Germinal center (tissue), 1 donor: Measurements from ENCODE around the gene ACSL1.

ENCODE experiments used
- DNase-seq: peaks from one replicate; pipeline ENCODE4 v3.0.0; 2012; ENCODE audit warnings: mixed read lengths, low spot score

ACSL1 gene

GRCh38 chr4:184812199-184812542 lies 13.6 kb downstream of the ACSL1 start:
- DNase-seq: no peak

GRCh38 chr4:184811526-184812198 lies 14.1 kb downstream of the ACSL1 start:
- no peak for DNase-seq

- no peak for DNase-seq
Measured at GRCh38 chr4:184810720-184811119, 15.0 kb downstream of the ACSL1 start.

DNA sequence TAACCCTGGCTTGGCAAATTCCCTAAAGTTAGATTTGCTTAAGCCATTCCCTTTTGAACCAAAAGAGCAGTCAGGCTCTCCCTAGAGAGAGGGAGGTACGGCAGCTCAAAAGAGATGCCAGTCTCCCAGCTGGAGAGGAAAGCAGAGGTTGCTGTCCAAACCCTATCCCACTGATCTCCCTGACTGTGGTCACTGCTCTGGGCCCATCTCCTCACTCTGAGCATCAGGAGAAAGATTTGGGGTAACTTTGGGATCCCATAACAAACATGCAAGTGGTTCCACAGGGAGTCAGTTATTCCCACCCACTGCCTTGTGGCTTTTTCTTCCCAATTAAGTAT lies 17.1 kb downstream of the ACSL1 start:
- no peak for DNase-seq

DNA sequence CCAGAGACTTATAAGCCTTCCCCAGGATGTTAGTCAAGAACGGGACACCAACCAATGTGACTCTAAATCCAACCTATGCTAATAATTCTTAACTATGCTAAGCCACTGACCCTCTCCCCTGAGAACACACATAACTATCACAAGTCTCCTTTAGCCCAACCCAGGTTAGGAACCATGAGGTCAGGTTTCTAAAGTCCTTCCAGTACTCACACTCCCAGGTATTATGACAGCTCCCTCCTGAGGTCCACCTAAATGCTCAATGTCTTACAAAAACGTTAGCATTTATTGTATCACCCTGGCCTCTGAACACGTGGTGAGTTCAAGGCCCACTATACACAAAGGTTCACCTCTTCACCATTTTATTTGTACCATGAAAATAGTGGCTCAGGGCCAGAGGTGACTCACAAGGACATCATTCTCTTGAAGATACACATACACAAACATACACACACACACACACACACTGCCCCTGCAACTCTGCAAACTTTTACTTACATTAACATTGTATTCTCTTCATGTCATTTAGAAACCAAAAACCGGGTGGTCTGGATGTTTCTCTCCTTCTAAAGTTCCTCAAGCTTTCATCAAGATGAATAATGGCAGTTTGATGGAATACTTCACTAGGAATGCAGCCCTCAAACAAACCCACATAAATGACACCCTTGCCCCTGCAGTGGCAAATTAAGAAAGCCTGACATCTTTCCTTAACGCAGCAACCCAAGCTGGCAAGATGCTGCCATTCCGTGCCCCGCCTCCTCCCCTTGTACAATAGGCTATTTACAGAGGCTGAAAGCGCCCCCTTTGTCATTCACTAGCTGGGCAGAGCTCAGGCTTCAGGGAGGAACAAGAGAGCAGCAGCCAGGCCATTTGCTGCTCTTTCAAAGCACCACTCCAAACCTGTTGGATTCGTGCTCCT lies 17.7 kb downstream of the ACSL1 start:
- DNase-seq: no peak

- no peak for DNase-seq
Measured at GRCh38 chr4:184807256-184807655, 18.5 kb downstream of the ACSL1 start.

DNA sequence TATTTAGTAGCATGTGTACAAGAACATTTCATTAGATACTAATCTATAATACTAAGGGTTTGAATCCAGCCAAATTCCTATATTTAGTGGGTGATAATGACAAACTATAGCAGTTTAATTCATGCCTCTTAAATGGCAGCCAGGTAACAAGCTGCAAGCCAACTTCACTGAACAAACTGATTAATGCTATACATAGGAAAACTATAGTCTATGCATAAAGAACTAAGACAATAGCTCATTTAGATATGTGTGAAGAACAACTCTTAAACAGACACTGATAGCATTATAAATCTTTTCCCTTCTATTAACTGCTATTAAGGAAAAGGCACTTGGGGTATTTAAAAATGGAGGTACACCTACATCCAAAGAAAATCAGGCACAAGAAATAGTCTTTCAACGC lies 19.1 kb downstream of the ACSL1 start:
- DNase-seq: no peak

DNA sequence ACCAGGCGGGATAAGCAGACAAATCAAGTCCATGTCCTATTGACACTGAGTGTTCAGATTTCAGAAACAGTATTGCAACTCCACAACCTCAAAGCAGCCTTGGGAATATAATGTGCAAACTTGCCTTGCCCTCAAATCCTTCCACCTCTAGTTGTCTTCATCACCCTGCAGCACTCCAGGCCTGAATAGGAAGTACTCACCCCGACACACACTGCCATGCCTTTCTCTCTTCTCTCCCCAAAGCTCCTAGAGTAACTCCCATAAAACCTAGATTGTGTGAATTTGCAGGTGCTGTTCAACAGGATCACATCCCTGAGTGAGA lies 19.6 kb downstream of the ACSL1 start:
- DNase-seq: no peak

DNA sequence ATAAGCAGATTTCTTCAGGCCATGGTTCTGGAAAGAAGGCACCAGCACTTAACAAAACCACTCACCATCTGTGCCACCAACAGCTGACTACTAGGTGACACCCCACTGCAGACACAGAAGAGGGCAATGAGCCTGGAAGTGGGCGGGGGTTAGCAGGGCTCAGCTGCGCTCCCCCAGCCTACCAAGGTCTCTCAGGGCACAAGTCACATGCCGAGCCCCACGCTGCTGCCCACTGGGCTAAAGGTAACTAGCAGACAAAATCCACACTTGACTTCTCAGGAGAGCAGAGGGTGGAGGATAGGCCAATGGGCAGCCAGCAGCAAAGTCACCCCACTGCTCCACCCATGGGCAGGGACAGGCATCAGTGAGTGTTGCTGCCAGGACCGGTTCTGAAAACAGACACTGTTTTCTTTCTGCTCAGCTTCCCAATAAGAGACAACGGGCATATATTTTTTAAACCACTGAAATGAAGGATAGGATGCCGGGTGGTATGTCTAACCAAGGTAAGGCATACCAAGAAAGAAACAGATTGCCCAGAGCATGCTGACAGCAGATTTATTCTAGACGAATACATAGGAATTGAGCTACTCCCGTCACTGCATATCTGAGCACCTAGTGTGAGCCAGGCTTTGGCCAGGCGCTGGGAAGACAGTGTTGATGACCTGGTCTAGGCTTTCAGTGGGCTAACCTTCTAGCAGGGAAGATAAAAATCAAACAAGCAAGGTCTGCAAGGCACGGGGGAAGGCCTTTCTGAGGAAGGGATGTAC lies 20.1 kb downstream of the ACSL1 start:
- peak; percentile 39 for DNase-seq

- no peak for DNase-seq
Measured at GRCh38 chr4:184804621-184805020, 21.1 kb downstream of the ACSL1 start.

DNA sequence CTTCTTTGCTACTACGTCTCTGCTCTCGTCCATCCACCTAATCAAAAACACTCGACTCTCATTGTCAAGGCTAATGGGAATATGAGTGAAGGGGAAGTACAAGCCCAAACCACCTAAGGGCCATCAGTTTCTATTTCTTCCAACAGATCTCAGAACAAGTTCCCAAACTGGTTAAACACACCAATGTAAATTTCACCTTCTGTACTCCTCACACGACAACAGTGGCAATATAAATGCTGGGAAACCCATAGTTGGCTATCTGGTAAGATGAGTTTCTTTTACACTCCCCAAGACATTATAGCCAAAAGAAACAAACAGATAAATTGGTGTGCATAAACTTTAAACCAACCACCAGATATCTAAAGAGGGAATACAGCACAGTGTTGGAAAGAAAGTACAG lies 21.9 kb downstream of the ACSL1 start:
- no peak for DNase-seq

GRCh38 chr4:184803133-184803532 lies 22.6 kb downstream of the ACSL1 start:
- DNase-seq: no peak

DNA sequence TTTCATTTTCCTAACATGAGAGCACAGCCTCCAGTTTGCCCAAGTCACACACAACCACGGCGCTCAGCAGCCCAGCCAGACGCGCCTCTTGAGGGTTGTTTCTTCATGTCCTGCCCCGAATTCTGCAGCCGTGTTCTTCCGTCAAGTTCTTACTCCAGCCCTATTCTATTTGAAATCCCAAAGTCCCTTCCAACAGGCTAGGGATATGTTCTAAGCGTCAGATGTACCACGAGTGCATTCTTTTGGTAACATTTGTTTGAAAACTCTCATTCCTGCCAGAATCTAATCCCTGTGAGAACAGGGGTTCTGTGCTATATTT lies 23.1 kb downstream of the ACSL1 start:
- DNase-seq: no peak

DNA sequence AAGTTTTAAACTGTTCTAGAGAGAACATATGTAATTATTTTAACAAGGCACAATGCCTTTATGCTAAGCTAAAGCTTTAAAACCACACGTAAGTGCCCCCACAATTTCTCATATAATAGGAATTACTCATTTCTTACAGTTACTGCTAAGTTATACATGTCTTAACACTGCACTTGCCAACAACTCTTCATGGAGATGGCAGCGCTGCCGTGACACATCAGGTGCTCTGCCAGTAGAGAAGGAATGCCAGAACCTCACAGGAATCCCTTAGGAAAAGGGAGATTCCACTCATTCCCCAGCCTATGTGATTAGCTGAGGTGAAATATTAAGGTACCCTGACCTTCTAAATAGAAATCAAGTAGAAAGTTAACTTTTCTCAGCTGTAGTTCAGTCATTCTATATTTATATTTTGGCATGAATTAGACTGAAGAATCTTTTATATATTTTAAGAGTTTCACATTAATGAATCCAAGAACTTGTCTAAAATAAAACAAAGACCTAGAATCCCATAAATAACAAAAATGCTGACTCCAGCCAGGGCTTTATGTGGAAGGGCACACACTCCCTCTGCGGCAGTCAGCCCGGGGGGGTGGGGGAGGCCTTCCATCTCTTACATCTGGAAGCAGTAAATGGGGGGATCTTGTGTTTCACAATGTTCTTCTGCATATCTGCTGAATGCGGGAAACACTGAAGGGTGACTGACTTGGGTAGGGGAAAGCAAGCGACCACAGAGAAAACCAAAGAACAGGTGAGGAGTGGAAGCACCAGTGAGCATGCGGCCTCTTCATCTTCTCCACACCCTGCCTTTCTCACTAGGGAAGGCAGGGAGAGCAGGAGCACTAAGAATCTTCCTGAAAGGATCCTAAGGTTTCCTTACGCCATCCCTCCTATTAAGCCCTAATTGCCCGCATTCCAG lies 23.7 kb downstream of the ACSL1 start:
- no peak for DNase-seq

DNA sequence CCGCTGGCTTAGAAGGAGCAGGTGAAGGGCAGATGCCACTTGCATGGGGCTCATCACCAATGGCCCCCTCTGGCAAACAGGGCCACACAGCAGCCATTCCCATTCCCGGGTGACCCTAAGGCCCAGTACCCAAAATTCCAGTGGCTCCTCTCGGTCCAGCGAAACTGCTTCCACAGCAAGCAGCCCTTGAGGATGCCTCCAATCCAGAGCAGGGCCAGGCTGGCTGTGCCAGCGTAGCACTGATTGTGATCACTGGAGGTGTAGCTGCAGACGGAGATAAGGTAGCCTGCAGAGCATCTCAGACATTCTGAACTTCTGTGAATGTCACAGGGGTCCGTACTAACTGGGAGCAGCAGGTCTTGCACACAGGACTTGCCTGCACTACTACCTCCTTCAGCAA lies 27.3 kb downstream of the ACSL1 start:
- DNase-seq: no peak

GRCh38 chr4:184796906-184797305 lies 28.9 kb downstream of the ACSL1 start:
- no peak for DNase-seq

GRCh38 chr4:184795214-184795844 lies 30.4 kb downstream of the ACSL1 start:
- DNase-seq: no peak

DNA sequence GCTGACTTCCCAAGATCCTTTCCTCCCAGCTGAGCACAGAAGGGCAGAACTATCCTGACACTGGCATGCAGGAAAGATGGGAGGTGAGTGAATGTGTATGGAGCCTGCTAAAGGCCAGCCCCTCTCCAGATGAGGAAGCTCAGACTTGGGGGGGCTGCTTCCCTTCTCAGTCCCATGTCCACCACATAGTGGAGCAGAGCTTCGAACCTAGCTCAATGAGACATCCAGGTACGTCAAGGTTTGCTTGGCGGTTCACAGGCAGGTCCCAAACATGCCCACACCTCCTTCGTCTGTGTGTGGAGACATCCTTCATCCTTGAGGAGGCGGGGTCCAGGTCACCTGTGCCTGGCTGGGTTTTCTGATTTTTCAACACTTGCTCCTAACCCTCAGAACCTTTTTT lies 31.3 kb downstream of the ACSL1 start:
- no peak for DNase-seq

DNA sequence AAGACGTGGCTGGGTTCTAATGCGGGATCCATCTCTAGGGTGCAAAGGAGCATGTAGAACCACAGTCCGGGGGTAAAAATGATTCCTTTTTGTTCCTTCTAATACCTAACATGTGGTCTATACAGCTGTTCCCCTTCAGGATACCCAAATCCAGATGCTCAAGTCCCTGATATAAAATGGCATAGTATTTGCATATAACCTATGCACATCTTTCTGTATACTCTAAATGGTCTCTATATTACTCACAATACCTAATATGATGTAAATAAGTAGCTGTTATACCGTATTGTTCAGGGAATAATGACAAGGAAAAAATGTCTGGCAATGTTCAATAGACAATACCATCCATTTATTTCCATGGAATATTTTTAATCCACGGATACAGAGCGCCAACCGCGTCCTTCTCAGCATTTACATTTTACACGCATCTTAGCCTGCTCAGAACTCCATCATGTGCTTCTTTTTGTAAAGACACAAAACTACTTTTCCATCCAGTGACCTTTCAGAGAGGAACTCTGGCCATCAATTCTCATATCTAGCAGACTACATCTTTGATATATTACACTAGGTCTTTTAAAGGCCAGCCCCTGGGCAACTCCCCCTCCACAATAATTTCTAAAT lies 31.9 kb downstream of the ACSL1 start:
- DNase-seq: no peak

- DNase-seq: no peak
Measured at GRCh38 chr4:184792950-184793555, 32.7 kb downstream of the ACSL1 start.

GRCh38 chr4:184792334-184792733 lies 33.4 kb downstream of the ACSL1 start:
- no peak for DNase-seq
